Inferior parietal cortex (tissue), 1 donor: Measurements from ENCODE around the gene GAPVD1.
"Not testable (repeated sequence)": the region's sequence is repeated elsewhere in the genome, so short reads cannot be mapped to it uniquely, and the experiment has no call there.

Source experiments
- DNase-seq: peaks from one replicate; pipeline ENCODE4 v3.0.0-alpha.2; 2016; ENCODE audit errors: extremely low spot score

Gene GAPVD1

GRCh38 chr9:125316359-125316758 lies 54.7 kb downstream of the GAPVD1 start:
- not testable (repeated sequence) for DNase-seq

- no peak for DNase-seq
These were observed 56.1 kb downstream of the GAPVD1 start for GRCh38 chr9:125317704-125318103.

- DNase-seq = no peak
These were observed 59.9 kb downstream of the GAPVD1 start for GRCh38 chr9:125321496-125321895.

GRCh38 chr9:125323615-125324014 lies 62.0 kb downstream of the GAPVD1 start:
- no peak for DNase-seq

GRCh38 chr9:125325826-125326225 lies 64.2 kb downstream of the GAPVD1 start:
- DNase-seq = no peak

GRCh38 chr9:125329978-125330377 lies 68.4 kb downstream of the GAPVD1 start:
- DNase-seq = no peak

- DNase-seq = no peak
These were observed 69.0 kb downstream of the GAPVD1 start for GRCh38 chr9:125330587-125330986.

GRCh38 chr9:125332527-125332926 lies 70.9 kb downstream of the GAPVD1 start:
- peak; percentile 19 for DNase-seq

- no peak for DNase-seq
These were observed 75.6 kb downstream of the GAPVD1 start for GRCh38 chr9:125337236-125337635.

GRCh38 chr9:125338929-125339328 lies 77.3 kb downstream of the GAPVD1 start:
- DNase-seq = no peak

GRCh38 chr9:125341566-125341965 lies 79.9 kb downstream of the GAPVD1 start:
- DNase-seq = no peak

- DNase-seq = no peak
These were observed 82.1 kb downstream of the GAPVD1 start for GRCh38 chr9:125343518-125344275.

- no peak for DNase-seq
These were observed 84.6 kb downstream of the GAPVD1 start for GRCh38 chr9:125346080-125346732.

GRCh38 chr9:125355601-125356000 lies 94.0 kb downstream of the GAPVD1 start:
- DNase-seq = no peak

GRCh38 chr9:125356032-125356431 lies 94.4 kb downstream of the GAPVD1 start:
- DNase-seq = no peak

- DNase-seq = no peak
These were observed 97.4 kb downstream of the GAPVD1 start for GRCh38 chr9:125359011-125359410.

GRCh38 chr9:125360601-125361000 lies 99.0 kb downstream of the GAPVD1 start:
- no peak for DNase-seq

- no peak for DNase-seq
These were observed 100.4 kb downstream of the GAPVD1 start for GRCh38 chr9:125361837-125362531.

- DNase-seq = no peak
These were observed 105.0 kb downstream of the GAPVD1 start for GRCh38 chr9:125366676-125367075.

GRCh38 chr9:125370786-125371185 lies 109.2 kb downstream of the GAPVD1 start:
- DNase-seq = no peak

- no peak for DNase-seq
These were observed 111.0 kb downstream of the GAPVD1 start for GRCh38 chr9:125372441-125373226.
